ENCODE measurements around the gene MAP2K4. TPM values are rescaled to one million over a fixed set of nuclear protein-coding genes. Genes with fewer than 3 reads are reported as not detected.

Gene MAP2K4
- total and polyA plus RNA-seq, 10 donors, result 8.2 to 35.1 (median 26.0) TPM

DNA sequence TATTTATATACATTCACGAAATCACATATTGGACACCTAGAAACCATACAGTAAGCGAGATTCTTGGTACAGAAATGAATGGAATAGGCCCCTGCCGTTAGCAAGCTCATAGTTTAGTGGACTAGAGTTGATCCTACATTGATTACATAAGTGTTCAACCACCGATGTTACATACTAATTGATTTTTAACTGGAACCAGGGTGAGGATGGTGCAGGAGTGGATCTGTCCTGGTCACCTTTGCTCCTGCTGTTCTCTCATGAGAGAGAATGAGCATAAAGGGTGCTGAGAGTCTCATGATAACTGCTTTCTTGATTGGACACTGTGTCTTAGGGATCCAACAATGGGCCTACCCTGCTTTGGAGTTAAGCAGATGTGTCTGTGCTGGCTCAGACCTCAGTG is 13.9 kb downstream of the MAP2K4 start:
- intact Hi-C loops (cut with DNase I; ENCODE audit: low total_unique reads), result no loop called here
- no peaks in the 10 kb centered on the region for H3K9me3 ChIP-seq
- peaks cover 0 to 36% (median 3%) of the 10 kb centered on the region in 6 donors for H3K4me1 ChIP-seq
- no peak overlapping the region for H3K4me3 ChIP-seq
- 92 to 98% (median 95%) methylated on average over 4 of the region's 4 CpGs for WGBS, 5 donors
- no peak for DNase-seq
- no peak overlapping the region for H3K27ac ChIP-seq
- no peaks in the 10 kb centered on the region for H3K27me3 ChIP-seq (replicated peaks in 1 of 7)
- no peak for TF ChIP-seq POLR2AphosphoS5 (IDR thresholded peaks at IDR 0.05)
- TF ChIP-seq, protein P1, sequence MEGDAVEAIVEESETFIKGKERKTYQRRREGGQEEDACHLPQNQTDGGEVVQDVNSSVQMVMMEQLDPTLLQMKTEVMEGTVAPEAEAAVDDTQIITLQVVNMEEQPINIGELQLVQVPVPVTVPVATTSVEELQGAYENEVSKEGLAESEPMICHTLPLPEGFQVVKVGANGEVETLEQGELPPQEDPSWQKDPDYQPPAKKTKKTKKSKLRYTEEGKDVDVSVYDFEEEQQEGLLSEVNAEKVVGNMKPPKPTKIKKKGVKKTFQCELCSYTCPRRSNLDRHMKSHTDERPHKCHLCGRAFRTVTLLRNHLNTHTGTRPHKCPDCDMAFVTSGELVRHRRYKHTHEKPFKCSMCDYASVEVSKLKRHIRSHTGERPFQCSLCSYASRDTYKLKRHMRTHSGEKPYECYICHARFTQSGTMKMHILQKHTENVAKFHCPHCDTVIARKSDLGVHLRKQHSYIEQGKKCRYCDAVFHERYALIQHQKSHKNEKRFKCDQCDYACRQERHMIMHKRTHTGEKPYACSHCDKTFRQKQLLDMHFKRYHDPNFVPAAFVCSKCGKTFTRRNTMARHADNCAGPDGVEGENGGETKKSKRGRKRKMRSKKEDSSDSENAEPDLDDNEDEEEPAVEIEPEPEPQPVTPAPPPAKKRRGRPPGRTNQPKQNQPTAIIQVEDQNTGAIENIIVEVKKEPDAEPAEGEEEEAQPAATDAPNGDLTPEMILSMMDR (IDR thresholded peaks at IDR 0.05 in 8 of 11, conservative IDR thresholded peaks at IDR 0.05 in 3 of 11), result no peak
- TF ChIP-seq POLR2A (IDR thresholded peaks at IDR 0.05), result no peak
- H3K36me3 ChIP-seq, result peaks cover 0 to 11% (median 2%) of the 10 kb centered on the region in 6 donors

DNA sequence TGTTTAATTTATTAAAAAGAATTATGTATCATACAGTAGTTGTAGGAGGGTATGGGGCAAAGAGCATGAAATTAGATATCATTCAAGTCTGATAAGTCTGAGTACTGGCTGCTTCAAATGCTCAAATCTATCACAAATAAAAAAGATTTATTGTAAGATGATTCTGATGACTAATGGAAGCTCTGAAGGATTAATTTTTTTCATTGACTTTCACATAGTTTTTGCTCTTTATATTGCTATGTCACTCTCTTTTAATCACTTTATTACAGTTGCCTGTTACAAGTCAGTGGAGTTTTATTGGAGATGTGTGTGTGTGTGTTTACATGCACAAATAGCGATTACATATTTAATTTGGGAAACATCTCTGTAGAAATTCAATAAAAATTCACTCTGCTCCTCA is 15.0 kb downstream of the MAP2K4 start:
- TF ChIP-seq POLR2AphosphoS5 (IDR thresholded peaks at IDR 0.05) (no peak), POLR2A (IDR thresholded peaks at IDR 0.05) (no peak)
- TF ChIP-seq, protein P1 (IDR thresholded peaks at IDR 0.05 in 8 of 11, conservative IDR thresholded peaks at IDR 0.05 in 3 of 11), result no peak
- H3K27ac ChIP-seq, result no peak overlapping the region
- H3K36me3 ChIP-seq, result peaks cover 0 to 11% (median 2%) of the 10 kb centered on the region in 6 donors
- no peaks in the 10 kb centered on the region for H3K9me3 ChIP-seq
- 74 to 100% (median 100%) methylated on average over 1 of the region's 1 CpG for WGBS, 5 donors
- intact Hi-C loops (cut with DNase I; ENCODE audit: low total_unique reads), result no loop called here
- H3K27me3 ChIP-seq (replicated peaks in 1 of 7), result no peaks in the 10 kb centered on the region
- H3K4me1 ChIP-seq, result peaks cover 0 to 24% (median 3%) of the 10 kb centered on the region in 6 donors
- H3K4me3 ChIP-seq, result no peak overlapping the region
- no peak for DNase-seq

DNA sequence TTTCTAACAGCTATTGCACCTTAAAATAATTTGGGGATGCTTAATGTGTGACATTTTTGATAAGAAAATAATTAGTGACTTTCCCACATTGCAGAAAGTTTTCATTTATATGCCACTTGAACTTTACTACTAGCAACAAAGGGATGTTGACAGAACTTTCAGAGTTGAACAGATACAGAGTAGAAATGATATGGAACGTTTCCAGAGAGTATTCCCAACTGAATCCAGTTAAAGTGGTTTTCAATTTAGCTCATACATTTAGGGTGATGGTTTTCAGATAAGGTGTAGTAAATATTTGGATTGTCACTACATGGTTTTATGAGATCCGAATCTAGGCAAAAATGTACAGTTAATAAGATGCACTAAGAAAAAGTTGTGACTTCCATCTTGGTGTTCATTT is 17.3 kb downstream of the MAP2K4 start:
- intact Hi-C loops (cut with DNase I; ENCODE audit: low total_unique reads), result no loop called here
- peaks cover 0 to 7% (median 0%) of the 10 kb centered on the region in 6 donors for H3K4me1 ChIP-seq
- TF ChIP-seq, protein P1 (IDR thresholded peaks at IDR 0.05 in 8 of 11, conservative IDR thresholded peaks at IDR 0.05 in 3 of 11), result no peak
- no peaks in the 10 kb centered on the region for H3K27me3 ChIP-seq (replicated peaks in 1 of 7)
- H3K9me3 ChIP-seq, result no peaks in the 10 kb centered on the region
- H3K27ac ChIP-seq, result no peak overlapping the region
- no peak for DNase-seq
- H3K4me3 ChIP-seq, result no peak overlapping the region
- peaks cover 0 to 11% (median 2%) of the 10 kb centered on the region in 6 donors for H3K36me3 ChIP-seq
- 61 to 87% (median 65%) methylated on average over 2 of the region's 2 CpGs for WGBS, 5 donors

DNA sequence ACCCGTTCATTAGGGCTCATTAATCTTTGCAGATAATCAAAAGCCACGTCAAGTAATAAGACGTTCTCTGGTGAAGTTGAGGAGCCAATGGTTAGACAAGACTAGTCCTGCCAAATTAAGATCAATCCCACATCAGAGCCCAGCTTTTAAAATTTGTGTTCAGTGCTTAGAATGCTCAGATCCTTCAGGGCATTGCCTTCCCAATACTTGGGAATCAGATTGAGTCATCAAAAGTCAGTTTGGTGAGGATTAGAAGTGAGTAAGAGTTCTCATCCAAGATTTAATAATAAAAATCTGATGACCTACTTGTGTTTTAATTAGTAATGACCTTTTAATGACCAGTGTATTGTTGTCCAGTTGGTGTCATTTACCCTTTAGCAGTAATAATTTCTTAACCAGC is 19.8 kb downstream of the MAP2K4 start:
- Histone ChIP-seq H3K27ac (no peak overlapping the region), H3K4me3 (no peak overlapping the region), H3K27me3 (replicated peaks in 1 of 7) (no peaks in the 10 kb centered on the region), H3K36me3 (no peaks in the 10 kb centered on the region), H3K9me3 (no peaks in the 10 kb centered on the region), H3K4me1 (peaks cover 0 to 8% (median 0%) of the 10 kb centered on the region in 6 donors)
- no peak for DNase-seq
- intact Hi-C loops (cut with DNase I; ENCODE audit: low total_unique reads), result no loop called here
- TF ChIP-seq, protein P1 (IDR thresholded peaks at IDR 0.05 in 8 of 11, conservative IDR thresholded peaks at IDR 0.05 in 3 of 11), result no peak
- TF ChIP-seq POLR2A (IDR thresholded peaks at IDR 0.05) (no peak), POLR2AphosphoS5 (IDR thresholded peaks at IDR 0.05) (no peak)
- 81 to 96% (median 89%) methylated on average over 3 of the region's 3 CpGs for WGBS, 5 donors

Data from spleen (tissue), 11 donors.